LNCaP clone FGC (cell line): Measurements from ENCODE around the gene INPP5F.

Experiments used
- DNase-seq: peaks from one replicate; pipeline ENCODE4 v3.0.0-alpha.2; 2011; ENCODE audit warnings: low read depth
- H3K4me3 ChIP-seq: 2 replicates; pipeline ENCODE4 v1.5.1; 2011; ENCODE audit warnings: mild to moderate bottlenecking, low read depth, low read length, control low read depth
- CTCF ChIP-seq: IDR thresholded peaks from 2 replicates; pipeline ENCODE4 v1.5.1; 2012; ENCODE audit warnings: mild to moderate bottlenecking; ENCODE audit not compliant: control insufficient read depth, insufficient read depth; ENCODE audit errors: extremely low read depth

Gene INPP5F

GRCh38 chr10:119830851-119831250 lies 105.0 kb downstream of the INPP5F start:
- no peak overlapping the region for H3K4me3 ChIP-seq
- no peak for TF ChIP-seq CTCF
- DNase-seq: no peak

- TF ChIP-seq CTCF: no peak
- DNase-seq: no peak
- H3K4me3 ChIP-seq: no peak overlapping the region
These were observed 105.8 kb downstream of the INPP5F start for GRCh38 chr10:119831656-119832055.

GRCh38 chr10:119832951-119833350 lies 107.1 kb downstream of the INPP5F start:
- TF ChIP-seq CTCF: no peak
- H3K4me3 ChIP-seq: no peak overlapping the region
- DNase-seq: no peak

- no peak overlapping the region for H3K4me3 ChIP-seq
- no peak for DNase-seq
- TF ChIP-seq CTCF: no peak
These were observed 108.3 kb downstream of the INPP5F start for GRCh38 chr10:119834188-119834587.

GRCh38 chr10:119845656-119846055 lies 119.8 kb downstream of the INPP5F start:
- DNase-seq: no peak
- H3K4me3 ChIP-seq: no peak overlapping the region
- no peak for TF ChIP-seq CTCF

GRCh38 chr10:119849031-119849789 lies 123.4 kb downstream of the INPP5F start:
- TF ChIP-seq CTCF: no peak
- no peak overlapping the region for H3K4me3 ChIP-seq
- DNase-seq: no peak

GRCh38 chr10:119849944-119850343 lies 124.1 kb downstream of the INPP5F start:
- H3K4me3 ChIP-seq: no peak overlapping the region
- TF ChIP-seq CTCF: no peak
- no peak for DNase-seq
